Epithelial cell of proximal tubule (primary cell): Measurements from ENCODE around the gene DCST1. TPM values are rescaled to one million over a fixed set of nuclear protein-coding genes. Genes with fewer than 3 reads are reported as not detected.

Experiments used
- DNase-seq: peaks from one replicate; pipeline ENCODE4 v3.0.0-alpha.2; 2011; ENCODE audit warnings: low read depth
- H3K4me3 ChIP-seq: 2 replicates; pipeline ENCODE4 v1.5.1; 2011; ENCODE audit warnings: low read depth, mild to moderate bottlenecking, low read length
- CTCF ChIP-seq: conservative IDR thresholded peaks from 2 replicates; pipeline ENCODE4 v1.5.1; 2012; ENCODE audit warnings: low read depth, mild to moderate bottlenecking, low read length
- total RNA-seq: library from RNA; depleted of rRNA; stranded (reverse); fragments of >200 nt; gene quantifications from 2 replicates; pipeline ENCODE4 v1.2.3, GENCODE V29; 2015

Gene DCST1
- total RNA-seq, 1 donor from 2014 or later, result not detected

GRCh38 chr1:155014709-155015508 is 18.7 kb upstream of the DCST1 start:
- TF ChIP-seq CTCF, result no peak
- H3K4me3 ChIP-seq, result no peak overlapping the region
- no peak for DNase-seq

- no peak overlapping the region for H3K4me3 ChIP-seq
- DNase-seq, result no peak
- TF ChIP-seq CTCF, result no peak
These were observed 17.9 kb upstream of the DCST1 start for GRCh38 chr1:155015527-155016230.

GRCh38 chr1:155016231-155016831 is 17.3 kb upstream of the DCST1 start:
- no peak for DNase-seq
- no peak for TF ChIP-seq CTCF
- H3K4me3 ChIP-seq, result no peak overlapping the region

GRCh38 chr1:155017041-155017945 is 16.3 kb upstream of the DCST1 start:
- H3K4me3 ChIP-seq, result peak overlapping the region; percentile 13
- DNase-seq, result no peak

GRCh38 chr1:155017946-155018316 is 15.7 kb upstream of the DCST1 start:
- TF ChIP-seq CTCF, result no peak
- peak overlapping the region; percentile 13 for H3K4me3 ChIP-seq

More at GRCh38 chr1:155017041-155017945, 16.3 kb upstream of the DCST1 start:
- TF ChIP-seq CTCF, result peak; percentile 96

GRCh38 chr1:155018617-155019348 is 14.8 kb upstream of the DCST1 start:
- H3K4me3 ChIP-seq, result no peak overlapping the region
- no peak for DNase-seq
- no peak for TF ChIP-seq CTCF

More at GRCh38 chr1:155017946-155018316, 15.7 kb upstream of the DCST1 start:
- no peak for DNase-seq
